HG03039 (cell line): ENCODE results near the gene QRICH1.
A peak's percentile ranks its signal among the peaks of the same experiment; 100 is the strongest.

Experiments used
- ATAC-seq: cut with Tn5 transposase; IDR thresholded peaks from one replicate; pipeline ENCODE4 v1.9.1; 2021; ENCODE audit warnings: mild to moderate bottlenecking, moderate library complexity; ENCODE audit not compliant: unreplicated experiment

QRICH1 gene

DNA sequence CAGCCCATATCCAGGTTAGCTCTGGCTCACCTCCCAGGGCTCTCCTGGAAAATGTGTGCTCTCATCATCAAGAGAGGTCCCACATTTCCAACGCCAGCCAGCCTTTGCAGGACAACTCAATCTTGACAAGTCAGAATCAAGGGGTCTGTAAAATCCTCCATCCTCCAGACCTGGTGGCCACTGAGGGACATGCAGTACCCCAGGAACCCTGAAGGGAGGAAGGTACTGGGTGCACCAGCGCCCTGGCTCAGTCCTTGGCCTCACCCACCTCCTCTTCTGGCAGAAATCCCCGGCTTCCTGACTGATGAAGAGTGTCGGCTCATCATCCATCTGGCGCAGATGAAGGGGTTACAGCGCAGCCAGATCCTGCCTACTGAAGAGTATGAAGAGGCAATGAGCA, 92.7 kb downstream of the QRICH1 start:
- ATAC-seq: no peak

DNA sequence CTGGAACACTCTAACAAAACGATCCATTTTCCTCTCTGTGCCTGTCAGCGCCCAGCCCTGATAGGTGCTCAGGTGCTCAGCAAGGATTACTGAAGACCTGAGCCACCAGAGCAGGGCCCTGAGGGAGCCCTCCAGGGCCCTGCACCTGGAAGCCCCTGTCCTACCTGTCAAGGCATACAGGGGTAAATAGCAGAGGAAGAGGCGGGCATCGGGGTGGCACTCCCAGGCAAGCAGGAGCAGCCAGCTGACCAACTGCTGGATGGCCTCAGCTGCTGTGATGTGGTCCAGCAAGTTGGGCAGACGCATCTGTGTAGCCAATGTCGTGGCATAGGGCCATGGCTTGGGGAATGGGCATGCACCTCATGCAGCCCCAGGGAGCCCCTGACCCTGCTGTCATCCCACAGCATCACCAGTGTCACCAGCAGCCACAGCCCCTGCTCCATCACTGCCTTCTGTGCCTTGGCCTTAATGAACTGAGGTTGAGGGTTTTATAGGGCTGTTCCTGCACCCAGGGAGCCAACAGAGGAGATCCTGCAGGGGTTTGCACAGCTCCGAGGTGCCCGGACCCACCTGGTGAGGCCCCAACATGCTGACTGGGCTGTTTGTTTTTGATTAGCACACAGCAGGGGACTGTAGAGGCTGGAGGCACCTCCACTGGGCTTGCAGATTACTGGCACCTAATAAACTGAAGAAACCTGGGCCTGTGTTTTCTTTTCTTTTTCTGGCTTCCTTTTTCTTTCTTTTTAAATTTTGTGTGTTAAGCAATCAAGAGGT, 94.6 kb downstream of the QRICH1 start:
- no peak for ATAC-seq

DNA sequence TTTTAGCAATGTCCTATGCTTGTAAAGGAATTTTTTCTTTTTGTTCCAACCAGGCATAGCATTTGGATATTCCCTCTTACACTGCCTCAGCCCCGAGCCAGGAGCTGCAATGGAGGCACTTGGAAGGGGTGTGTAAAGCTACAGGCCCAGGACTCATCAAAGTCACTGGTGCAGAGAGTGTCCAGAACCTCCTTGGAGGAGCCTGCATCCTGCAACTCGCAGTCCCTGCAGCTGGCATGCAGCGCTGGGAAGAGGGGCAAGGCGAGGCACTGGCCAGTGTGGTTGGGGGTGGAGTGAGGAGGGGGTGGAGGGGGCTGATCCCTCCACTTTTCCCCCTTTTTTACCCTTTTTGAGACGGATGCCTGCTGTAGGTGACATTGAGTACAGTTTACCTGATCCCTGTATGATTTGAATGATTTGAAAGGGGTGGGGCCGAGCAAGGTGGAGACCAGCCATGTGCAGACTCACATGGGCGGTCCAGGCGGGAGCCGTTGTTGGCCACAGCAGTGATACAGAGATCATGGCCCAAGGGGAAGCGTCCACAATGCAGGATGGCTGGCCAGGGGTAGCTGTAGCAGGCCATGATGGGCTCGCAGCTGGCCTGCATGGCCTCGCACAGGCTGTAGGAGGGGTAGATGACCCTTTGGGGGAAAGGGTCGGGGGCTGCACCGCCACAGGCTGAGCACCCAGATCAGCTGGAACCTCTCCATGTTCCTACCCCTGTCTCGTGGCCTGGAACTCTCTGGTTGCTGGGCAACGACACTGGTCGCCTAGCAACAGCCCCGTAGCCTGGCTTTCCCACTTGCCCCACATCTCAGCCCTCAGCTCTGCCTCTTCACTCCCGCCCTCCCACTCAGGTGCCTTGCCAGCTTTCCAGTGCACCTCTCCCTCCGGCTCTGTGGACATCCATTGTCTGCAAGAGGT, 95.9 kb downstream of the QRICH1 start:
- ATAC-seq: no peak

DNA sequence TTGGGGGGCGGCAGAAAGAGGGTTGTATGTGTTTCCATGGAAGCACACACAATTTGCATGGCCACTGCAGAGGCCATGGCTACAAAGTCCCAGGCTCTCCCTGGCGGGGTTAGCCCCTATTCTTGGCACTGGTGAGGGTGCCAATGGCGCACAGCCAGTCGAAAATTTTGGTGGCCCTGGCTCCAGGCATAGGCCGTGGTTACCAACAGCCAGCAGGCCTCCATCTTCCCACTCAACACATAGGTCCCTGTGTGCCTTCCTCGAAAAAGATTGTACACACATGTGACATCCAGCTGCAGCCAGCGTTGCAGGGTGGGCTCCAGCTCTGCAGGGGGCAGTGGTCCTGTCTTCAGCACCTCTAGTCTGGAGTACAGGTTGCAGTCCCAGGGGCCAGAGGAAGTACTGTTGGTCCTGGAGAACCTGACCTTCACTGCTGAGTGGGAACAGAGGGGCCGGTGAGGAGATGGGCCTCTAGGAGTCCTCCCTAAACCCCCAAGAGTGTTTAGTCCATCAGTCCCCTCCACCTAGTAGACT, 96.7 kb downstream of the QRICH1 start:
- ATAC-seq: no peak

DNA sequence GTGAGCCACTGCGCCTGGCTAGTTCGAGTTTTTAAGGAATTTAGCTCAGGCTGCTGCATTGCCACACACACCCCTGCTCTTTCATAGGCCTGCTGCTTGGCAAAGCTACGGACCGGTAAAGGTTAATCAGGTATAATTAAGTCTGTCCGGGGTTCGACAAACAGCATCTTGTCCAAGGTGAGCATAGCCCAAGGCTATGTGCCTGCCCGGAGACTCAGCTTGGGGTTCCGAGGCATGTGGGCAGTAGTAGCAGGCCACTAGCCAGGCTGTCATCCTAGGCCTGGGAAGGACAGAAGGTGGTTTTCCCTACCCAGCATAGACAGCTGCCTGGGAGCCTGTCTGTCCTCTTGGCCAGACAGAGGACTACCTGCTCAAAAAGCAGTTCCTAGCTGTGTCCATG, 97.2 kb downstream of the QRICH1 start:
- ATAC-seq: no peak

DNA sequence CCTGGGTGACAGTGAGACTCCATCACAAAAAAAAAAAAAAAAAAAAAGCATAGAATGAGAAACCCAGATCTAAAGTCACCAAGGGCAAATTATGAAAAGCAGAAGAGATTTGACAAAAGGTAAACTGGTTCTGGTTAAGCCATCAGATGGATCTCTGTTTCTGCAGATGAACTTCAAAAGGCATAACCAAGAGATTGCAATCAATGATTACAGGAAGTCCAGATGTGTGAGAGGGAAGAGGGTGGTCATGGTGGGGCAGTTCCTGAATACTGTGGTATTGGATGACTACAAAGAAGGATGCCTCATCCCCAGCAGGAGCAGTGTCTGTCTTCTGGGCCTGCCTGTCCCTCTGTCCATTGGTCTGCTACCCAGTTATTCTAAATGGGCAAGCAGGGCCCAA, 100.0 kb downstream of the QRICH1 start:
- no peak for ATAC-seq

DNA sequence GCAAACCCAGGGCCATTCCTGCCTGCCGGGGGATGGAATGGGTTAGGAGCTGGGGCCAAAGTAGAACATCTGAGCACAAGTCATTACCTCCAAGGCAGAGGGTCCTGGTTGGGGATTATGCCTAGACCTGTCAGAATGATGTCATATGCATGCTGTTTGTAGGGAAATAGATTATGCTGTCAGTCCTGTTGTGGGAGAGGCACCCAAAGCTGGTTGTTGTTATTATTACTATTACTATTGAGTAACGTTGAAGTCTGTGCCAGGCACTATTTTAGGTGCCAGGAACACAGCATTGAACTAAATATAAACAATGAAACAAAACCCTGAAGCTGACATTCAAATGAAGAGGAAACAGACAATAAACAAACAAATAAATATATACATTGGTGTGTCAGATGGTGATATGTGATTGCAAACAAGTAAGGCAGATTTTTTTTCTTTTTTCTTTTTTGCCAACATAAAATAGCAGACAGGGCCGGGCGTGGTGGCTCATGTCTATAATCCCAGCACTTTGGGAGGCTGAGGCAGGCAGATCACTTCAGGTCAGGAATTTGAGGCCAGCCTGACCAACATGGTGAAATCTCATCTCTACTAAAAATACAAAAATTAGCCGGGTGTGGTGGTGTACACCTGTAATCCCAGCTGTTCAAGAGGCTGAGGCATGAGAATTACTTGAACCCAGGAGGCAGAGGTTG, 101.9 kb downstream of the QRICH1 start:
- no peak for ATAC-seq

DNA sequence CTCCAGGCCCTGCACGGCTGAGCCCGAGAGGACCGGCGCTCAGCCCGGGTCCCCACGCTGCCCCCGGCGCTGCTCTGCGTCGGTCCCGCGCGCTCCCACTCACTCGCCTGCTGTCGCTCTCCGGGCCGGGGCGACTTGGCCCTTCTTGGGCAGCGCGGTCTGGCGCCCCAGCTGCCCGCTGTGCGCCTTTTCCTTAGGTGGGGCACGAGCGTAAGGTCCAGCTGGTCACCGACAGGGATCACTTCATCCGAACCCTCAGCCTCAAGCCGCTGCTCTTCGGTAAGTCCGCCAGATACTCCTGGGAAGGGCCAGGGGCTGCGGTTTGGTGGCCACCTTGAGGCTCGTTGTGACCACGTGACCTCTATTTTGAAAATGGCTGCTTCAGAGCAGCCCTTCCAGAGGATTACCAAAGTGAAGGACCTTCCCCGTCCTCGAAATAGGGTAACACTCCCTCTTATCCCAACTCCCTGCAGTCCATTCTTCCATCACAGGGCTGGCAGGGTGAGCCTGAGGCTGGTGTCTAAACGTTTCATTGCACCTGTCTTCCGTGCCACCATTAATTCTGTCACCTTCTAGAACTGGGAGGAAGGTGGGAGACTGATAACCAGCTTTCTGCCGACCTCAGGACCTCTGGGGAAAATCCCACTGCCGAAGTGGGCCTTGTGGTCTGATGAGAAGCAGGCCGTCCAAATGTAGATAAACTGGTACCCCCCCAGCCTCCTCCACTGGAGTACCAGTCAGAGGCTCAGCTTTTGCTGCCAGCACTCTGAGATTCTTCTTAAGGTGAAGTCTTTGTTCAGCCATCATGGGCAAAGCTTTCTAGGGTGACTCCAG, 103.0 kb downstream of the QRICH1 start:
- ATAC-seq: no peak

DNA sequence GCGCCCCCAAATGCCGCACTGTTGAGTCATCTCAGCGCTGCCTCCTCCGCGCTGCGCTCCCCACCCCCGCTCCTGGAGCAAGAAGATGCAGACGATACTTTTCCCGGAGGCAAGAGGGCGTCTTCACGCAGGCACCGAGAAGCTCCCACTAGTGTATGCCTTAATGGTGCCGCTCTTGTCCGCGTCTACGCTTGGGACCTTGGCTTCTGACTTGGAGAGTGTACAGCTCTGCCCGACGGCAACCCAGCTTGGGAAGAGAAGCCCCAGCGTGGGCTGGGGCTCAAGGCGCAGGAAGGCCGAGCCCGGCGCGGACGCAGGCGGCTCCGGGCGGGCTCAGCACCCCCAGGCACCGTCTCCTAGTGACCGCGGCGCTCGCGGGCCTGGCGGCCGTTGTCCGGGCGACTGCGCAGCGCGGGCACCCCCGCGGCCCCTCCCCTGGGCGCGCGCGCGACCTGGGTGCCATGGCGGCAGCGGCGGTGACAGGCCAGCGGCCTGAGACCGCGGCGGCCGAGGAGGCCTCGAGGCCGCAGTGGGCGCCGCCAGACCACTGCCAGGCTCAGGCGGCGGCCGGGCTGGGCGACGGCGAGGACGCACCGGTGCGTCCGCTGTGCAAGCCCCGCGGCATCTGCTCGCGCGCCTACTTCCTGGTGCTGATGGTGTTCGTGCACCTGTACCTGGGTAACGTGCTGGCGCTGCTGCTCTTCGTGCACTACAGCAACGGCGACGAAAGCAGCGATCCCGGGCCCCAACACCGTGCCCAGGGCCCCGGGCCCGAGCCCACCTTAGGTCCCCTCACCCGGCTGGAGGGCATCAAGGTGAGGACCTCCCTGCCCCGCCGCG, 103.9 kb downstream of the QRICH1 start, which contains the start of gene P4HTM:
Gene P4HTM (plus strand): TSS at position 446 of the 840 bp plus-strand sequence. CDS start 16 bp downstream, at position 462.
- ATAC-seq: peak; percentile 43

DNA sequence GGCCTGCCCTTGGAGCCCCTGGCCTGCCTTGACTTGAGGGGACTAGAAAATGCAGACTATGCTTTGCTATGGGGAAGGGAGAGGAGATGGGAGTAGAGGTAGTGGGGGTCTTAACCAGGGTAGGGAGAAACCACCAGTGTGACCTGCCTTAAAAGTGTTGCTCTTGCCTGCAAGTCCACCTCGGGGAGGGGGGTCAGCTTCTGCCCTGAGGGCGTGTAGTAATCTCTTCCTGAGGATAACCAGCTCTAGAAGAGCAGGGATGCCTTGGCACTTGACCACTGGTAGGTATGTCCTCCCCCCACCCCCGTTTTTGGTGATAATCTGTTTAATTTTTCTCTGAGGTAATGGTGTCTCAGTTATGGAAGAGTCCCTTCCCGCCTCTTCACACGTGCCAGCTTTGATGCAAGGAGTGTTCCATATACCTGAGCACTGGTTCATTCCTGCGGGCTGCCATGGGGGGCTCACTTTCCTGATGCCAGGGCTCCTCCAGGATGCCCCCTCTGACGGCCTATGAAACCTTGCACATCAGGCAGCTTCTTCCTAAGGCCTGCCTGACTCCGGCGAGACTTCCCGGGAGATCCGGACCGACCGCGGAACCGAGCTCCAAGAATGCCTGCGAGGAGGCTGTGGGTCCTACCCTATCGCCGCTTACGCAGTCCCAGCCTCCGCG, 104.6 kb downstream of the QRICH1 start:
- no peak for ATAC-seq

DNA sequence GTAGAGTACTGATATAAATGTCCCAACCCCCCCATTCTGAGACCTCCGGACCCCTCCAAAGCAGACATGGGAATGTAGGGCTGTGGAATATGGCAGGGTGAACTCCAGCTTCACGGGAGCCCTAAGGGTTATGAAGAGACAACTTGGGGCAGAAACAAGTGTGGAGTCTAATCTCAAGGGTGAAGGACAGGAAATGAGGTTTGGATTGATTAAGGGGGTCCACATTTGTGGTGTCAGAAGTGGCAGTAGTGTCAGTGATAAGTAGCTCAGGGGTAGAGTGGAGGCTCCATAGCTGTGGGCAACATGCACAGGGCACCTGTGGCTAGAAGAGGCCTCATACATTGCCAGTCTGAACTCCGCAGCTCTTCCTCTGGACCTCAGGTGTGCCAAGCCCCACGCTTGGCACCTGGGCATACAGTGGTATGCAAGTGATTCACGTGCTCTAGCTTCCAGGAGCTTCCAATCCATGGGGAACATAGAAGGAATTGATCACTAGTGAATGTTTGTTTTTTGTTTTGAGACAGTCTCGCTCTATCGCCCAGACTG, 108.0 kb downstream of the QRICH1 start:
- ATAC-seq: no peak

DNA sequence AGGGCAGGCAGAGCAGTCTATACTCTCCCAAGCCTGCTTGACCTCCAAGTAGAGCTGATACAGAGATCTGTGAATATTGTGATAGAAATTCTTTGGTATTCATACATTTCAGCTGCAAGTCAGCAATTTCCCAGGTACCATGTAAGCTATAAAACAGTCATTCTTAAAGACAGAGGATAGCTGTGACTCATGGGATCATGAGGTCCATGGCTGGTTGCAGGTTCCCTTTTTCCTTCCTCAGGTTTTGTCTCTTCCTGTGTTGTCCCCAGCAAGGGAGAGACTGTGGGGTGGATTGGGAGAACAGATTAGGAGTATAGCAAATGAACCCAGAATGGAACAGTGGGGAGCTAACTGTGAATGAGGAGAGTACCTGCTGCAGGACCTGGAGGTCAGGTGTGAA, 109.2 kb downstream of the QRICH1 start:
- no peak for ATAC-seq

DNA sequence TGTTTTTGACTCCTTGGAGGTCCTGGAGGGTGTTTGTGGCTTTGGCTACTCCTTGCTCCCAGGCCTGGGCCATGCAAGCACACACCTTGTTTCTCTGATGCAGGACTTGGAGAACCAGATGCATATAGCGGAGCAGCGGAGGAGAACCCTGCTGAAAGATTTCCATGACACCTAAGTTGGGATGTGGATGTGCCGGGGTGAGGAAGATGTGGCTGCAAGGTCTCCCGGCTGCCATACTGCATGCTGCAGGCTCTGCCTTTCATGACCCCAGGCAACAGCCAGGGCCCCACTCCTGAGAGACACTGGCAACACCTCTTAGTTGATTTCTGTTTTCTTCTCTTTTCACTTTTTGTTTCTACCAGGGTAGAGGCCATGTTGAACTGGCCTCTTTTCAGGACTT, 110.8 kb downstream of the QRICH1 start:
- no peak for ATAC-seq

DNA sequence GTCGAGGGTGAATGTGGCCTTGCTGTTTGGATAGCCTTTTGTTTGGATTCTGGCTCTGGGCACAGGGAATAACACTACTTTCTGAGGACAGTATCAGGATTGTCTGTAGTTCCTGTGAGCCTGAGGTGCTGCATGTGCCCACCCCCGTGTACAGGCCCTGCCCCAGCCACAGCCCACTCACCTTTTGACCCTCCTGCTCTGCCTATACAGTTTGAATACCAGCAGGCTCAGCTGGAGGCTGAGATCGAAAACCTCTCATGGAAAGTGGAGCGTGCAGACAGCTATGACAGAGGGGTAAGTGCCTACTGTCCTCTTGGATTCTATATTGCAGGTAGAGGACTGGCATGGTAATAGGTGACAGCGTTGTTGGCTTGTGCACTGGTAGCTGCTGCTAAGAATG, 111.2 kb downstream of the QRICH1 start:
- ATAC-seq: no peak

DNA sequence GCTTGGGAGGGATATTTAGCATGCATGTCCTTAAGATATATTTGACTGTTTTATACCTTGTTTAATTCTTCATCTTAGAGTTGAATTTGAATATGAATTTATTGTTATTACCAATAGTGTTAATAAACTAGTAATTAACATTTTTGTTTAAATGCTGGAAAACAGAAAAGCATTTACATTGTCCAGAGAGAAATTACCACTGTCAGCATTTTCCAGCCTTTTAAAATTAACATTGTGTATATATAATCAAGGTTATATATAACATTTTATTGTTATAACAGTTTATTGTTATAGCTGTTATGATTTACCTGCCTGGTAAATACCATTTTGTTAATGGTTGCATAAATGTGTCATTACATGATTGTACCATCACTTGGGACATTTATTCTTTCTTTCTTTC, 111.9 kb downstream of the QRICH1 start:
- no peak for ATAC-seq

DNA sequence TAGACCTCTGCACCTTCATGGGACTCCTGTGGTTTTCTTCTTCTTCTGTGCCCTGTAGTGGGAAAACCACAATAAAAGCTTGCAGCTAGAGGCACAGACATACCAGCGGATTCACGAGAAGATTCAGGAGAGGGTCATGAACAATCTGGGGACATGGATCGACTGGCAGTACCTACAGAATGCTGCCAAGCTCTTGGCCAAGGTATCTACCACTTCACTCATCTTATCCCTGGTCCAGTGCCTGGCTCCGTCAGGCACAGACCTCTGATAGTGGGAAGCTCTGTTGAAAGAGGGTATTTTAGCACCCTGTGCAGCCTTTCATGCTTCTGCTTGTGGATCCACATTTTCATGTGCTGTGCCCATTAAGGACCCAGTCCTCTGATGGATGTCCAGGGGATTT, 113.6 kb downstream of the QRICH1 start:
- ATAC-seq: no peak
